ENCODE results near the gene C6orf132. TPM values are rescaled to one million over a fixed set of nuclear protein-coding genes. Genes with fewer than 3 reads are reported as not detected.

The C6orf132 gene
- total and polyA plus RNA-seq, 2 of the 8 experiments (the other 6 are each of a cell fraction or from before 2014, with no cell fraction given), result 31.5 to 64.0 TPM

GRCh38 chr6:42083530-42083929, 58.9 kb downstream of the C6orf132 start:
- peaks cover 0 to 6% (median under 1%) of the 10 kb centered on the region in 4 experiments; a peak in 4 of 8 replicates for H3K36me3 ChIP-seq (ENCODE audit: control insufficient read depth in 2 of 4, insufficient read depth in 4 of 4, low read length in 3 of 4)
- H3K23ac ChIP-seq (ENCODE audit: insufficient read length), result no peak overlapping the region
- H3K27me3 ChIP-seq (replicated peaks in 1 of 4; ENCODE audit: control insufficient read depth in 3 of 4, extremely low read depth in 1 of 4, insufficient read depth in 3 of 4, low read length in 3 of 4), result peaks cover 0 to 5% (median 0%) of the 10 kb centered on the region in 4 experiments; a peak in 2 of 7 replicates
- FAIRE-seq, result no peak
- no peak overlapping the region for H3K27ac ChIP-seq (ENCODE audit: low read depth, low read length)
- TF ChIP-seq YY1 (IDR thresholded peaks at IDR 0.05; ENCODE audit: low read depth, low read length), result no peak
- TF ChIP-seq CTBP2 (IDR thresholded peaks at IDR 0.05; ENCODE audit: borderline replicate concordance, insufficient read depth, insufficient read length, low read length), result no peak
- TF ChIP-seq SIX5 (IDR thresholded peaks at IDR 0.05; ENCODE audit: low read depth, low read length), result no peak
- H2BK120ac ChIP-seq (replicated peaks; ENCODE audit: low read depth, low read length), result no peak overlapping the region
- no peak overlapping the region for H2BK15ac ChIP-seq (ENCODE audit: low read length)
- H4K5ac ChIP-seq (ENCODE audit: insufficient read length, low read depth, low read length), result no peak overlapping the region
- no peak overlapping the region for H4K91ac ChIP-seq (replicated peaks; ENCODE audit: insufficient read length, low read length)
- no peak overlapping the region for H2BK20ac ChIP-seq (ENCODE audit: low read length)
- ChIA-PET POLR2A (ENCODE audit: partially characterized antibody) (interaction anchor here (0.7 to 1.8 kb wide), 6 partner anchors 9 to 1548 kb away, joined by 3 to 5 read pairs (median 4); partner anchors contain the start of gene TAF8), CTCF (ENCODE audit: partially characterized antibody) (interaction anchor here (0.6 to 21.6 kb wide), 12 partner anchors 4 to 496 kb away, joined by 3 to 313 read pairs (median 4); no protein-coding TSS in a partner anchor)
- no peak overlapping the region for H3K4me3 ChIP-seq (ENCODE audit: extremely low read depth in 1 of 4, insufficient read depth in 2 of 4, low read depth in 3 of 4, low read length in 4 of 4)
- WGBS, 2 experiments (ENCODE audit: extremely low coverage in 1 of 2, insufficient coverage in 1 of 2, insufficient read length in 1 of 2, insufficient replicate concordance in 2 of 2, low coverage in 1 of 2, low lambda C conversion rate in 2 of 2, missing lambda C conversion rate in 1 of 2), result 92% methylated on average over 5 of the region's 5 CpGs; no CpG with 5 or more reads in 1 of the 2 experiments
- no peak overlapping the region for H2BK5ac ChIP-seq (ENCODE audit: low read depth, low read length)
- H2AK5ac ChIP-seq (ENCODE audit: low read depth, low read length), result no peak overlapping the region
- H3K9ac ChIP-seq (replicated peaks in 1 of 4; ENCODE audit: extremely low read depth in 1 of 4, low read depth in 3 of 4, low read length in 3 of 4), result no peak overlapping the region
- no peak overlapping the region for H2AFZ ChIP-seq (ENCODE audit: low read length)
- no peak overlapping the region for H3K4me2 ChIP-seq (ENCODE audit: insufficient read depth in 1 of 2, low read depth in 2 of 2, low read length in 2 of 2)
- no peak overlapping the region for H3K4ac ChIP-seq (replicated peaks; ENCODE audit: insufficient read length, low read depth, low read length)
- no peak overlapping the region for H3K14ac ChIP-seq (ENCODE audit: insufficient read length)
- peaks cover 0 to 2% of the 10 kb centered on the region in 2 experiments for H4K20me1 ChIP-seq (replicated peaks in 1 of 2; ENCODE audit: control insufficient read depth in 1 of 2, insufficient read depth in 2 of 2, low read length in 2 of 2)
- no peak for DNase-seq (ENCODE audit: low read depth in 1 of 2, low spot score in 2 of 2)
- H3K56ac ChIP-seq (replicated peaks; ENCODE audit: insufficient read length, low read depth, low read length), result no peak overlapping the region
- H4K8ac ChIP-seq (ENCODE audit: extremely low read depth, insufficient read depth, low read length), result no peak overlapping the region
- H3K18ac ChIP-seq (ENCODE audit: extremely low read depth, low read length), result no peak overlapping the region
- H3K9me3 ChIP-seq (ENCODE audit: insufficient read depth in 2 of 2, low read depth in 1 of 2, low read length in 1 of 2), result no peaks in the 10 kb centered on the region
- H3K79me1 ChIP-seq (ENCODE audit: low read depth, low read length), result no peaks in the 10 kb centered on the region
- H3K79me2 ChIP-seq (ENCODE audit: control insufficient read depth in 1 of 2, insufficient read depth in 2 of 2, low read length in 2 of 2), result no peaks in the 10 kb centered on the region
- peaks cover 0 to 6% (median 0%) of the 10 kb centered on the region in 4 experiments; a peak in 1 of 7 replicates for H3K4me1 ChIP-seq (replicated peaks in 1 of 4; ENCODE audit: control insufficient read depth in 3 of 4, insufficient read depth in 4 of 4, low read length in 3 of 4)
- H2BK12ac ChIP-seq (ENCODE audit: low read depth, low read length), result no peak overlapping the region
- H3K23me2 ChIP-seq (ENCODE audit: low read depth, low read length), result no peaks in the 10 kb centered on the region

Measured in H1 (cell line).